Skeletal muscle satellite cell (primary cell): ENCODE results near the gene INPP5J.
"Not testable (repeated sequence)": the region's sequence is repeated elsewhere in the genome, so short reads cannot be mapped to it uniquely, and the experiment has no call there.

Experiments used
- H3K27me3 ChIP-seq: 2 replicates; pipeline ENCODE4 v1.7.0; 2013; ENCODE audit warnings: low read length; ENCODE audit not compliant: control insufficient read depth, insufficient read depth
- H3K36me3 ChIP-seq: 2 replicates; pipeline ENCODE4 v1.7.0; 2013; ENCODE audit warnings: mild to moderate bottlenecking, control low read depth, low read length; ENCODE audit not compliant: insufficient read depth
- H3K4me1 ChIP-seq: 2 replicates; pipeline ENCODE4 v1.7.0; 2013; ENCODE audit warnings: low read length; ENCODE audit not compliant: control insufficient read depth, insufficient read depth
- H3K4me2 ChIP-seq: 2 replicates; pipeline ENCODE4 v1.7.0; 2013; ENCODE audit warnings: mild to moderate bottlenecking, low read length
- H3K4me3 ChIP-seq: 2 replicates; pipeline ENCODE4 v1.7.0; 2013; ENCODE audit warnings: low read length
- H3K9ac ChIP-seq: 2 replicates; pipeline ENCODE4 v1.7.0; 2013; ENCODE audit warnings: mild to moderate bottlenecking, low read depth, low read length, moderate library complexity
- H3K9me3 ChIP-seq: replicated peaks from 2 replicates; pipeline ENCODE4 v1.7.0; 2013; ENCODE audit warnings: mild to moderate bottlenecking, control low read depth, low read length

Gene INPP5J

DNA sequence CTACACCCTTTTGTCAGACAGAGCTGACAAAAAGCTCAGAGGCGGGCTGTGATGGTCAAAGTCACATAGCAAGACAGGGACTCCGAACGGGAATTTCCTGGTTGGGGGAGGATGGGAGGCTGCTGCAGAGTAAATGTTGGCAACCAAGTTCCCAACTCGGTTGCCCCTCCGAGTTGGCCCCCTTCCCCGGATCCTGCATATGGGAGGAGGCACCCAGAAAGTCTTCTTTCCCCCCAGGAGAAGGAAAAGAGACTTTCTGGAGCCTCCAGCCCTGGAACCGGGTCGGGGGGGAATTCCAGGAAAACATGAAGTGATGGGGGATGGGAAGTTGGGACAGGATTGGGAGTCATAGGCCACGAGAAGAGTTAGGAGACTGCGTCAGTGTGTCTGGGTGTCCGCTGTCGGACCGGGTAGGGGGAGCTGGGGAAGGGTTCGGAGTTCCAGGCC is 16.0 kb upstream of the INPP5J start:
- Histone ChIP-seq H3K4me2 (peak overlapping the region; percentile 88), H3K36me3 (peaks cover 37% of the 10 kb centered on the region), H3K9me3 (no peaks in the 10 kb centered on the region), H3K4me3 (peak overlapping the region; percentile 81), H3K27me3 (no peaks in the 10 kb centered on the region), H3K4me1 (peaks cover 22% of the 10 kb centered on the region), H3K9ac (peak overlapping the region; percentile 91)

DNA sequence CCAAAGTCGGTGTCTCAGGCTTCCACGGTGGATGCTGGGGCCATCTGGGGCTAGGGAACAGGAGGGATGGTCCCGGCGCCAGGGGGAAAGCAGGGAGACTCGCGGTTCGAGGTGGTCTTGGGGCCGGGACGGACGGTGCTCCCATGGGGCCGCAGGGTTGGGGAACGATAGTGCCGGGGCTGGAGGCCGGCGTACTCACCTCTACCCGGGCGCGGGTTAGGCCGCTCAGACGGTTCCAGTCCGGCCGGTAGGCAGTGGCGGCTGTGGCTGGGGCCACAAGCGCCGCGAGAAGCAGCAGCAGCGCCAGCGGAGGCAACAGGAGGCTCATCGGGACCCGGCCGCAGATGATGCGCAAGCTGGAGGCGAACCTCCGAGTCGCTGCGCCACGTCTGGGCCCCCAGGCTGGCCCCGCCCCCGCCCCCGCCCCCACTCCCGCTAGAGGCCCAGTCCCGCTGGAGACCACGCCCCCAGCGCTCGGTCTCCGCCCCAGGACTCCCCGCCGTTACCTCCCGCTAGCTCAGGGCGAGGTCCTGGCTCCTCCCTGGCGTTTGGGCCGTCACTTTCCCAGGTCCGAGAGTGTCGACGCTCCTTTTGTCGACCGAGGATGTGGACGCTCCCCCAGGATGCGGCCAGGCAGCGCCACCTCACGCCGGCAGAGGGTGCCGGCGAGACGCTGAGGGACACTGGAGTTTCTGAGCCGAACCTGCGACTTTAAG is 15.4 kb upstream of the INPP5J start, which contains the start of gene SELENOM:
SELENOM (minus strand) TSS at position 391 of the 716 bp plus-strand sequence; CDS start at position 328, 63 bp downstream.
- Histone ChIP-seq H3K4me3 (peak within 1 kb of the TSS; percentile 81), H3K4me1 (peaks cover 16% of the 10 kb centered on the region), H3K27me3 (no peaks in the 10 kb centered on the region), H3K9me3 (no peaks in the 10 kb centered on the region), H3K9ac (peak within 1 kb of the TSS; percentile 91), H3K4me2 (peak within 1 kb of the TSS; percentile 88), H3K36me3 (peaks cover 32% of the 10 kb centered on the region)

DNA sequence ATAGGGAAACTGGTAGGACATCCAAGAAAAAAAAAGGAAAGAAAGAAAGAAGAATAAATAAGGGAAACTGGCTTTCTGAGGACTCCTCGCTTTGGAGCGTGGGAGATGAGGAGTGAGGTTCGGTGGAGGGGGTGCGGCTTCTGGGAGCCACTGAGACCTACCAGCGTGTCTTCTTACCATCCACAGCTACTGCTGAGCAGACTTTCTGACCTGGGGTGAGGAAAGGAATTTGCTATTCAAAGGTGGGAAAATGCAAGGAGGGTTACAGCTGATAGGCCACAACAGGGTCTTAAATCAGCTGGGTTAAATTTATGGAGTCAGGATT is 14.9 kb upstream of the INPP5J start:
- peak overlapping the region; percentile 88 for H3K4me2 ChIP-seq
- peaks cover 28% of the 10 kb centered on the region for H3K36me3 ChIP-seq
- H3K27me3 ChIP-seq, result no peaks in the 10 kb centered on the region
- H3K4me1 ChIP-seq, result peaks cover 11% of the 10 kb centered on the region
- peak overlapping the region; percentile 66 for H3K4me3 ChIP-seq
- H3K9me3 ChIP-seq, result no peaks in the 10 kb centered on the region
- H3K9ac ChIP-seq, result peak overlapping the region; percentile 68

DNA sequence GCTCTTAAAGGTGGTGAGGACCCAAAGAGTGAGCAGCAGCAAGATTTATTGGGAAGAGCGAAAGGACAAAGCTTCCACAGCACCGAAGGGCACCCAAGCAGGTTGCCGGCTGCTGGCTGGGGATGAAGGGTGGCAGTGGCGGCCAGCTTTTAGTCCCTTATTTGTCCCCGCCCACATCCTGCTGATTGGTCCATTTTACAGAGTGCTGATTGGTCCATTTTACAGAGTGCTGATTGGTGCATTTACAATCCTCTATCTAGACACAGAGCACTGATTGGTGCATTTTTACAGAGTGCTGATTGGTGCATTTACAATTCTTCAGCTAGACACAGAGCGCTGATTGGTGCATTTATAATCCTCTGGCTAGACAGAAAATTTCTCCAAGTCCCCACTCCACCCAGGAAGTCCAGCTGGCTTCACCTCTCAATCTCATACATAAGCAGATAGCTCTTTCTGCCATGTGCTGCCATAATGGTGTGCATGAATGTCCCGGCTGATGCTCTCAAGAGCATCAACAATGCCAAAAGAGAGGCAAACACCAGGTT is 10.1 kb upstream of the INPP5J start:
- not testable (repeated sequence) for H3K4me1 ChIP-seq, H3K4me2 ChIP-seq, H3K36me3 ChIP-seq, H3K9me3 ChIP-seq, H3K27me3 ChIP-seq, H3K4me3 ChIP-seq, H3K9ac ChIP-seq

DNA sequence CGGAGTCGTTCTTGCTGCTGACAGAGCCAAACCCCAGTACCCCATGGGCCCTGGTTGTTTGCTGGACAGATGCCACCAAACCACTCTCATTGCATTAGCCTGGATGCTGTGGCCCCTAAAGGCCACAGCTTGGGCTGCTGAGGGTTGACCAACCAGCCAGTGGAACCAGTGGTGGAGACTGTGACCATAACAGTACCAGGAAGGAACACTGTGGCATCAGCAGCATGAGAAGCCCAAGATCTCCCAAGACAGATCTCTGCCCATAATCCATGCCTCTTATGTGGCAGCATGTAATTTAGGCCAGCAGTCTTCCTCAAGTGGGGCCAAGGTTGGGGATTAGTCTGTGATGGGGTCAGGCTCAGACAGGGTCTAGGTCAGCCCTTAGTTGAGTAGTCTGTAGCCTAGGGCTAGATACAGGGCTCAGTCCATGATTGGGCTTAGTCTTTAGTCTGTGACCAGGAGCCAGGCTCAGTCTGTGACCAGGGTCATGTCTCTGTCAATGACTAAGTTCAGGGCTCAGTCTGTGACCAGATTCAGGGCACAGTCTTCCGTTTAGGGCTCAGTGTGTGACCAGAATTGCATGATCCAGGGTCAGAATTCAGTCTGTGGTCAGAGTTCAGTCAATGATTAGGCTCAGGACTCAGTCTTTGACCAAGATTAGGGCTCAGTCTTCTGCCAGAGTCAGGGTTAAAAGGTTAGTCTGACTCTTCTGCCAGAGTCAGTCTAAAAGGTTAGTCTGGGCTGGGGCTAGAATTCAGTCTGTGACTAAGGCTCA is 4.5 kb upstream of the INPP5J start:
- Histone ChIP-seq H3K4me1 (peaks cover 6% of the 10 kb centered on the region), H3K4me2 (no peak overlapping the region), H3K9ac (no peak overlapping the region), H3K4me3 (no peak overlapping the region), H3K27me3 (peaks cover 10% of the 10 kb centered on the region), H3K9me3 (no peaks in the 10 kb centered on the region), H3K36me3 (no peaks in the 10 kb centered on the region)

DNA sequence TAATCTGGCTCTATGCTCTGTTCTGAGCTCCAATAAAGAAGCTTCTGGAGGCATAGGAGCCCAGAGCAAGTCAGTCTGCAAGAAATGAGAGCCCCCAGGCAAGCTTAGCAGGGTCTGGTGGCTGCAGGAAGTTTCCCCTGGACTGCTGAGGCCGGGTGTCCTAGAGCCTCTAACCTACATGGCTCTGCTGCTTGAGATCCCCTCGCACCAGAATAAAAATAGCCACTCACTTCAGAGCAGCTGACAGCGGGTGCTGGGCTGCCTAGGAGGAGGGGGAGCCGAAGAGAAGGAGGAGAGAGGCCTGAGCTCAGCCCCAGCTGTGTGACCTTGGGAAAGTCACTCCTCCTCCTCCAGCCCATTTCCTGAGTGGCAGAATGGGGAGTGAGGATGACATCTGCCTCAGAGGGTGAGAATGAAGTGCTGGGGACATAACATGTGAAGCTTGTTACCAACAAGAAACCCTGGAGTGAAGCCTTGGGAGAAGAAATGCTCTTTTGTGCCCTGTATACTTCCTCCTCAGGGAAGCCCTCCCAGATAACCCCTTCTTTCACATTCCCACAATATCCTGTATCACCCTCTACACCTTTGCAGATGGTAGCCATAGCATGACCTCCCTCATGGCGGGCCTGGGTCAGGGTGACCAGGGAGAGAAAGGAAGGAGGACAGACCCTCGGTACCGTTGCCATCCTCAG is 3.6 kb upstream of the INPP5J start:
- no peak overlapping the region for H3K4me3 ChIP-seq
- H3K9ac ChIP-seq, result no peak overlapping the region
- no peaks in the 10 kb centered on the region for H3K36me3 ChIP-seq
- peaks cover 19% of the 10 kb centered on the region for H3K27me3 ChIP-seq
- H3K4me2 ChIP-seq, result no peak overlapping the region
- H3K4me1 ChIP-seq, result peaks cover 6% of the 10 kb centered on the region
- no peaks in the 10 kb centered on the region for H3K9me3 ChIP-seq

DNA sequence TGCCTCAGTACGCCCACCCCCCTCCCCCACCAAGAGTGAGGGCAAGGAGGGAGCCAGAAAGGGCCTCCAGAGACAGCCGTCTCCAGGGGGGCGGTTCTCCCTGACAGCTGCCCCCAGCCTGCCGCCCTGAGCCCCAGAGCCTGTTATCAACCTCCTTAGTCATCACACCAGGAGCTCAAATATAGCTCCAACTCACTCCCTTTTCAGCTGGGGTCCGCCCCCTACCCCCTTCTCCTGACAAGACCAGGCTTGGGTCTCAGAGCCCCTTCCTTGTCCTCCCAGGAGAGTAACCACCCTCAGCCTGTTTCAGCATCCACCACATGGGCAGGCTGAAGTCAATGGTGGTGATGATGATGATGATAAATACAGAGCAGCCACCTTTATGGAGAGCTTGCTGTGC is 2.5 kb upstream of the INPP5J start:
- Histone ChIP-seq H3K9me3 (no peaks in the 10 kb centered on the region), H3K4me3 (no peak overlapping the region), H3K36me3 (no peaks in the 10 kb centered on the region), H3K9ac (no peak overlapping the region), H3K4me1 (peaks cover 6% of the 10 kb centered on the region), H3K27me3 (peaks cover 30% of the 10 kb centered on the region), H3K4me2 (no peak overlapping the region)

DNA sequence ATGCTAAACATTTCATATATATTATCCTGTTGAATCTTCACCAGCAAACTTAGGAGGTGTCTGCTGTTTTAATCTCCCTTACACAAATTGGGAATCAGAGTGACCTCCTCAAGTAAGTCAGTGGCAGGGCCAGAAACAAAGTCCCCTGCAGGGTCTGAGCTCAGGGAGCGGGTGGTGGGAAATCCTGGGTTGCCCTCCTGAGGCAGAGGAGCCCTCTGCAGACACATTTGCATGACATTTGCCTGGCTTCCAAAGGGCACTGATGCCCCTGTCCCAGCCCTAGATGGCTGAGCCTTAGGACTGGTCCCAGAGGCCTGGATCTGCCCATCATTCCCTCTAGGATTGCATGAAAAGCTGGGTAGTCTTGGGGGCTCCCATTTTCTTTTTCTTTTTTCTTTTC is 2.1 kb upstream of the INPP5J start:
- H3K4me2 ChIP-seq, result no peak overlapping the region
- H3K4me3 ChIP-seq, result no peak overlapping the region
- no peak overlapping the region for H3K9ac ChIP-seq
- H3K4me1 ChIP-seq, result peaks cover 6% of the 10 kb centered on the region
- H3K9me3 ChIP-seq, result no peaks in the 10 kb centered on the region
- no peaks in the 10 kb centered on the region for H3K36me3 ChIP-seq
- peaks cover 33% of the 10 kb centered on the region for H3K27me3 ChIP-seq

DNA sequence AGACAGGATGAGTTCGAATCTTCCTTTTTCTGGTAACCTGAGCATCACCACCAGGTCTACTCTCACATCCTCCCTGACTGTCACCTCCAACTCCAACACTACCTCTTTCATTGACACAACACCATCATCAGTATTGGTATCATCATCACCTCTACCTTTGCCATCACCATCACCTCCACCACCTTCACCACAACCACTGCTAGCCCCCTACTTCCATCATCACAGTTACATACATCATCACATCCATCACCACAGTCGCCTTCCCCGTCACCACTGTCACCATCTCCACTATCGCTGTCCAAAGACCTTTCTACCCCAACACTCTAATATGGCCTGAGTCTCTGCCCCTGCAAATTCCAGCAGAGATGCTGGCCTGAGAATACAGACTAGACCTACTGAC is 1.4 kb upstream of the INPP5J start:
- H3K9ac ChIP-seq, result no peak overlapping the region
- H3K4me1 ChIP-seq, result peaks cover 6% of the 10 kb centered on the region
- no peak overlapping the region for H3K4me3 ChIP-seq
- H3K4me2 ChIP-seq, result no peak overlapping the region
- H3K36me3 ChIP-seq, result no peaks in the 10 kb centered on the region
- H3K9me3 ChIP-seq, result no peaks in the 10 kb centered on the region
- peaks cover 33% of the 10 kb centered on the region for H3K27me3 ChIP-seq

DNA sequence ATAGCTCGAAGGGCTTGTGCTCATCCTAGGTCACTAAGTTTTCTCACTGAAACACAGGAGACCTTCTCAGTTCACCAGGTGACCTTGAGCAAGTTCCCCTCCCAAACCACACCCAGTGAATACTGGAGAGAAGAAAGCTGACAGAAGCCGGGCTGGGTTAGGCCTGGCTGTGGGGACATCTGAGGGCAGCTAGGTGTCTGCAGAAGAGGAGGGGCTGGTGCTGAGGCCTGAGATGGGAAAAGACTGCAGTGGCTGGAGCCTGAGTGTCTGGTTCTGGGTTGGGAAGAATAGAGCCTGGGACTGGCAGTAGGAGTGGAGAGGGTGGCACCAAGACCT is 602 bp upstream of the INPP5J start:
- H3K9ac ChIP-seq, result no peak overlapping the region
- H3K4me1 ChIP-seq, result peaks cover 6% of the 10 kb centered on the region
- H3K36me3 ChIP-seq, result no peaks in the 10 kb centered on the region
- no peak overlapping the region for H3K4me2 ChIP-seq
- no peak overlapping the region for H3K4me3 ChIP-seq
- no peaks in the 10 kb centered on the region for H3K9me3 ChIP-seq
- peaks cover 33% of the 10 kb centered on the region for H3K27me3 ChIP-seq

DNA sequence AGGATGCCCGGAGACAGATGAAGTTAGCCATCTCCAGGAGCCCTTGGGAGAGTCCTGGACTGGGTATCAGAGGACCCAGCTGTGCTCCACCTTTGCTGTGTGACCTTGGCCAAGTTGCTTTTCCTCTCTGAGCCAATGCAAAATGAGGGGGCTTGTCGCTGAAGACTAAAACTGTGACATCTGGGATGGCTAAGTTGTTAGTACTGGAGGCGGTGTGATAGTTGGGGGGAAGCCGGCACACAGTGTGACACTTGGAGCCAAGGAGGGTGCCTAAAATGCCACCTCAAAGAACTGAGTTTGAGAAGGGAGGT is 481 bp downstream of the INPP5J start:
- peaks cover 6% of the 10 kb centered on the region for H3K4me1 ChIP-seq
- no peak overlapping the region for H3K9ac ChIP-seq
- no peak overlapping the region for H3K4me2 ChIP-seq
- no peaks in the 10 kb centered on the region for H3K36me3 ChIP-seq
- H3K9me3 ChIP-seq, result no peaks in the 10 kb centered on the region
- H3K4me3 ChIP-seq, result no peak overlapping the region
- peaks cover 33% of the 10 kb centered on the region for H3K27me3 ChIP-seq
